Vagina (tissue), 2 donors: ENCODE results near the gene STK24.

Experiments used
- POLR2A ChIP-seq, 2 donors: fragments of 450-650 bp; IDR thresholded peaks; one replicate each; pipeline ENCODE4 v1.6.1; 2017; ENCODE audit warnings: antibody characterized with exemption in 2 of 2, mild to moderate bottlenecking in 2 of 2, moderate library complexity in 2 of 2
- TF ChIP-seq, protein P1 (sequence below), 3 experiments: fragments of 450-650 bp in 2 of 3; fragments of 200-600 bp in 1 of 3; sonication (generic) in 1 of 3; IDR thresholded peaks; one replicate each; pipeline ENCODE4 v1.5.1; 2017 to 2019; ENCODE audit warnings: antibody characterized with exemption in 3 of 3, mild to moderate bottlenecking in 2 of 3, moderate library complexity in 2 of 3

DNA sequence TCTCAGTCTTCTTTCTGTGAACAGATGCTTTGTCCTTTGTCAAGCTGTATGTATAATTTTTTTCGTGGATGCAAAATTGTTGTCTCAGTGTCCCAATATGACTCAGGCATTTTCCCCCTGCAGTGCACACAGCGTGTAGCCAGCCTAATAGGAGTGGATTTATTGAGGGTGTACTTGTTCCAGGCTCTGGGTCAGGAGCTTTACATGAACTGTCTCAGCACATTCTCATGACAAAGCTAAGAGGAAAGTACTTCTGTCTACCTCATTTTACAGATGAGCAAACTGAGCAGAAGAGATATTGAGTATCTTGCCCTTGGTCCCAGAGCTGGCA, 50.8 kb downstream of the STK24 start:
- no peak for TF ChIP-seq POLR2A (IDR thresholded peaks at IDR 0.05)
- TF ChIP-seq, protein P1, sequence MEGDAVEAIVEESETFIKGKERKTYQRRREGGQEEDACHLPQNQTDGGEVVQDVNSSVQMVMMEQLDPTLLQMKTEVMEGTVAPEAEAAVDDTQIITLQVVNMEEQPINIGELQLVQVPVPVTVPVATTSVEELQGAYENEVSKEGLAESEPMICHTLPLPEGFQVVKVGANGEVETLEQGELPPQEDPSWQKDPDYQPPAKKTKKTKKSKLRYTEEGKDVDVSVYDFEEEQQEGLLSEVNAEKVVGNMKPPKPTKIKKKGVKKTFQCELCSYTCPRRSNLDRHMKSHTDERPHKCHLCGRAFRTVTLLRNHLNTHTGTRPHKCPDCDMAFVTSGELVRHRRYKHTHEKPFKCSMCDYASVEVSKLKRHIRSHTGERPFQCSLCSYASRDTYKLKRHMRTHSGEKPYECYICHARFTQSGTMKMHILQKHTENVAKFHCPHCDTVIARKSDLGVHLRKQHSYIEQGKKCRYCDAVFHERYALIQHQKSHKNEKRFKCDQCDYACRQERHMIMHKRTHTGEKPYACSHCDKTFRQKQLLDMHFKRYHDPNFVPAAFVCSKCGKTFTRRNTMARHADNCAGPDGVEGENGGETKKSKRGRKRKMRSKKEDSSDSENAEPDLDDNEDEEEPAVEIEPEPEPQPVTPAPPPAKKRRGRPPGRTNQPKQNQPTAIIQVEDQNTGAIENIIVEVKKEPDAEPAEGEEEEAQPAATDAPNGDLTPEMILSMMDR (IDR thresholded peaks at IDR 0.05): no peak
